ENCODE measurements around the gene GLI1. TPM values are rescaled to one million over a fixed set of nuclear protein-coding genes. Genes with fewer than 3 reads are reported as not detected.

The GLI1 gene
- total RNA-seq, 1 experiment from 2014 or later: 1.9 TPM

GRCh38 chr12:57460841-57461275 lies 1.3 kb downstream of the GLI1 start:
- no peaks in the 10 kb centered on the region for H3K27me3 ChIP-seq (ENCODE audit: low read length)
- peak overlapping the region; percentile 98 for H3K4me2 ChIP-seq (ENCODE audit: low read depth, low read length, poor library complexity, severe bottlenecking)
- H3K9me3 ChIP-seq (ENCODE audit: low read length): no peaks in the 10 kb centered on the region
- no peak for DNase-seq
- no peaks in the 10 kb centered on the region for H3K79me2 ChIP-seq (ENCODE audit: low read length)
- H2AFZ ChIP-seq (ENCODE audit: low read length): no peak overlapping the region
- no peaks in the 10 kb centered on the region for H3K36me3 ChIP-seq (ENCODE audit: insufficient read depth, low read length)
- peaks cover 41% of the 10 kb centered on the region for H3K4me1 ChIP-seq (ENCODE audit: low read length)
- H3K9ac ChIP-seq (ENCODE audit: low read length): peak overlapping the region; percentile 83
- no peak overlapping the region for H3K27ac ChIP-seq (ENCODE audit: low read length)
- no peaks in the 10 kb centered on the region for H3K9me2 ChIP-seq (replicated peaks; ENCODE audit: insufficient read depth, low read length)
- H4K20me1 ChIP-seq (ENCODE audit: insufficient read depth, low read depth, low read length): no peaks in the 10 kb centered on the region
- H3K4me3 ChIP-seq (ENCODE audit: low read length): peak overlapping the region; percentile 74

- Histone ChIP-seq H3K9ac (ENCODE audit: low read length) (peak overlapping the region; percentile 83), H3K27ac (ENCODE audit: low read length) (no peak overlapping the region), H3K4me3 (ENCODE audit: low read length) (peak overlapping the region; percentile 74), H3K79me2 (ENCODE audit: low read length) (no peaks in the 10 kb centered on the region), H3K4me1 (ENCODE audit: low read length) (peaks cover 36% of the 10 kb centered on the region), H3K27me3 (ENCODE audit: low read length) (no peaks in the 10 kb centered on the region), H3K4me2 (ENCODE audit: low read depth, low read length, poor library complexity, severe bottlenecking) (peak overlapping the region; percentile 98), H3K36me3 (ENCODE audit: insufficient read depth, low read length) (no peaks in the 10 kb centered on the region), H4K20me1 (ENCODE audit: insufficient read depth, low read depth, low read length) (no peaks in the 10 kb centered on the region), H3K9me3 (ENCODE audit: low read length) (no peaks in the 10 kb centered on the region), H2AFZ (ENCODE audit: low read length) (peak overlapping the region; percentile 85; the same call in 1 of the 2 replicates), H3K9me2 (replicated peaks; ENCODE audit: insufficient read depth, low read length) (no peaks in the 10 kb centered on the region)
- DNase-seq: peak; percentile 66
These were observed 1.8 kb downstream of the GLI1 start for GRCh38 chr12:57461276-57461916.

GRCh38 chr12:57461917-57462250 lies 2.3 kb downstream of the GLI1 start:
- peaks cover 35% of the 10 kb centered on the region for H3K4me1 ChIP-seq (ENCODE audit: low read length)
- H4K20me1 ChIP-seq (ENCODE audit: insufficient read depth, low read depth, low read length): no peaks in the 10 kb centered on the region
- H3K9me2 ChIP-seq (replicated peaks; ENCODE audit: insufficient read depth, low read length): no peaks in the 10 kb centered on the region
- H3K4me2 ChIP-seq (ENCODE audit: low read depth, low read length, poor library complexity, severe bottlenecking): peak overlapping the region; percentile 98
- H3K9me3 ChIP-seq (ENCODE audit: low read length): no peaks in the 10 kb centered on the region
- H3K4me3 ChIP-seq (ENCODE audit: low read length): peak overlapping the region; percentile 74
- DNase-seq: peak; percentile 64
- H3K27me3 ChIP-seq (ENCODE audit: low read length): no peaks in the 10 kb centered on the region
- no peaks in the 10 kb centered on the region for H3K79me2 ChIP-seq (ENCODE audit: low read length)
- H2AFZ ChIP-seq (ENCODE audit: low read length): peak overlapping the region; percentile 85; the same call in 1 of the 2 replicates
- no peak overlapping the region for H3K27ac ChIP-seq (ENCODE audit: low read length)
- H3K36me3 ChIP-seq (ENCODE audit: insufficient read depth, low read length): no peaks in the 10 kb centered on the region
- peak overlapping the region; percentile 83 for H3K9ac ChIP-seq (ENCODE audit: low read length)

GRCh38 chr12:57462251-57462911 lies 2.8 kb downstream of the GLI1 start:
- Histone ChIP-seq H3K9me2 (replicated peaks; ENCODE audit: insufficient read depth, low read length) (no peaks in the 10 kb centered on the region), H3K27ac (ENCODE audit: low read length) (no peak overlapping the region), H3K4me1 (ENCODE audit: low read length) (peaks cover 39% of the 10 kb centered on the region), H3K9ac (ENCODE audit: low read length) (peak overlapping the region; percentile 83), H3K27me3 (ENCODE audit: low read length) (no peaks in the 10 kb centered on the region), H3K4me2 (ENCODE audit: low read depth, low read length, poor library complexity, severe bottlenecking) (peak overlapping the region; percentile 98), H4K20me1 (ENCODE audit: insufficient read depth, low read depth, low read length) (no peaks in the 10 kb centered on the region), H3K36me3 (ENCODE audit: insufficient read depth, low read length) (no peaks in the 10 kb centered on the region), H3K9me3 (ENCODE audit: low read length) (no peaks in the 10 kb centered on the region), H3K79me2 (ENCODE audit: low read length) (no peaks in the 10 kb centered on the region), H2AFZ (ENCODE audit: low read length) (peak overlapping the region; percentile 85; the same call in 1 of the 2 replicates), H3K4me3 (ENCODE audit: low read length) (peak overlapping the region; percentile 74)
- peak; percentile 97 for DNase-seq

GRCh38 chr12:57462912-57463253 lies 3.3 kb downstream of the GLI1 start:
- Histone ChIP-seq H3K9me2 (replicated peaks; ENCODE audit: insufficient read depth, low read length) (no peaks in the 10 kb centered on the region), H3K9me3 (ENCODE audit: low read length) (no peaks in the 10 kb centered on the region), H3K79me2 (ENCODE audit: low read length) (no peaks in the 10 kb centered on the region), H3K9ac (ENCODE audit: low read length) (no peak overlapping the region), H3K4me2 (ENCODE audit: low read depth, low read length, poor library complexity, severe bottlenecking) (no peak overlapping the region), H3K4me3 (ENCODE audit: low read length) (no peak overlapping the region), H3K4me1 (ENCODE audit: low read length) (peaks cover 38% of the 10 kb centered on the region), H3K36me3 (ENCODE audit: insufficient read depth, low read length) (no peaks in the 10 kb centered on the region), H4K20me1 (ENCODE audit: insufficient read depth, low read depth, low read length) (no peaks in the 10 kb centered on the region), H3K27ac (ENCODE audit: low read length) (no peak overlapping the region), H2AFZ (ENCODE audit: low read length) (no peak overlapping the region), H3K27me3 (ENCODE audit: low read length) (no peaks in the 10 kb centered on the region)
- DNase-seq: no peak

GRCh38 chr12:57464569-57464968 lies 5.0 kb downstream of the GLI1 start:
- Histone ChIP-seq H3K4me2 (ENCODE audit: low read depth, low read length, poor library complexity, severe bottlenecking) (no peak overlapping the region), H3K9me2 (replicated peaks; ENCODE audit: insufficient read depth, low read length) (no peaks in the 10 kb centered on the region), H3K36me3 (ENCODE audit: insufficient read depth, low read length) (no peaks in the 10 kb centered on the region), H2AFZ (ENCODE audit: low read length) (no peak overlapping the region), H3K27me3 (ENCODE audit: low read length) (no peaks in the 10 kb centered on the region), H3K79me2 (ENCODE audit: low read length) (no peaks in the 10 kb centered on the region), H3K27ac (ENCODE audit: low read length) (no peak overlapping the region), H3K9me3 (ENCODE audit: low read length) (no peaks in the 10 kb centered on the region), H4K20me1 (ENCODE audit: insufficient read depth, low read depth, low read length) (no peaks in the 10 kb centered on the region), H3K4me3 (ENCODE audit: low read length) (no peak overlapping the region), H3K4me1 (ENCODE audit: low read length) (peaks cover 27% of the 10 kb centered on the region), H3K9ac (ENCODE audit: low read length) (no peak overlapping the region)
- no peak for DNase-seq

- no peaks in the 10 kb centered on the region for H4K20me1 ChIP-seq (ENCODE audit: insufficient read depth, low read depth, low read length)
These were observed 5.6 kb downstream of the GLI1 start for GRCh38 chr12:57465030-57465746.

GRCh38 chr12:57465747-57466505 lies 6.3 kb downstream of the GLI1 start:
- no peak overlapping the region for H3K27ac ChIP-seq (ENCODE audit: low read length)
- H3K9ac ChIP-seq (ENCODE audit: low read length): no peak overlapping the region
- no peaks in the 10 kb centered on the region for H3K36me3 ChIP-seq (ENCODE audit: insufficient read depth, low read length)
- no peak overlapping the region for H3K4me2 ChIP-seq (ENCODE audit: low read depth, low read length, poor library complexity, severe bottlenecking)
- no peaks in the 10 kb centered on the region for H4K20me1 ChIP-seq (ENCODE audit: insufficient read depth, low read depth, low read length)
- H3K9me2 ChIP-seq (replicated peaks; ENCODE audit: insufficient read depth, low read length): no peaks in the 10 kb centered on the region
- no peak for DNase-seq
- H2AFZ ChIP-seq (ENCODE audit: low read length): no peak overlapping the region
- H3K79me2 ChIP-seq (ENCODE audit: low read length): no peaks in the 10 kb centered on the region
- no peaks in the 10 kb centered on the region for H3K27me3 ChIP-seq (ENCODE audit: low read length)
- H3K9me3 ChIP-seq (ENCODE audit: low read length): no peaks in the 10 kb centered on the region
- no peak overlapping the region for H3K4me3 ChIP-seq (ENCODE audit: low read length)
- peaks cover 18% of the 10 kb centered on the region for H3K4me1 ChIP-seq (ENCODE audit: low read length)

More at GRCh38 chr12:57465030-57465746, 5.6 kb downstream of the GLI1 start:
- Histone ChIP-seq H3K4me3 (ENCODE audit: low read length) (no peak overlapping the region), H3K4me2 (ENCODE audit: low read depth, low read length, poor library complexity, severe bottlenecking) (no peak overlapping the region), H3K27ac (ENCODE audit: low read length) (no peak overlapping the region), H3K27me3 (ENCODE audit: low read length) (no peaks in the 10 kb centered on the region), H3K36me3 (ENCODE audit: insufficient read depth, low read length) (no peaks in the 10 kb centered on the region), H3K4me1 (ENCODE audit: low read length) (peaks cover 25% of the 10 kb centered on the region), H3K79me2 (ENCODE audit: low read length) (no peaks in the 10 kb centered on the region), H3K9me2 (replicated peaks; ENCODE audit: insufficient read depth, low read length) (no peaks in the 10 kb centered on the region), H2AFZ (ENCODE audit: low read length) (no peak overlapping the region), H3K9ac (ENCODE audit: low read length) (no peak overlapping the region), H3K9me3 (ENCODE audit: low read length) (no peaks in the 10 kb centered on the region)
- no peak for DNase-seq

Measured in Karpas-422 (cell line).